IPS-20b (cell line): Measurements from ENCODE around the gene STX11.

Experiments
- H3K27ac ChIP-seq: one replicate; pipeline ENCODE4 v1.5.1; 2013; ENCODE audit warnings: low read length
- H3K27me3 ChIP-seq: 2 replicates; pipeline ENCODE4 v1.6.1; 2013; ENCODE audit warnings: mild to moderate bottlenecking, low read length, inconsistent platforms; ENCODE audit not compliant: insufficient read depth
- H3K36me3 ChIP-seq: 2 replicates; pipeline ENCODE4 v1.6.1; 2013; ENCODE audit warnings: low read depth, mild to moderate bottlenecking, inconsistent platforms, low read length, moderate library complexity; ENCODE audit not compliant: insufficient read depth
- H3K4me1 ChIP-seq: 2 replicates; pipeline ENCODE4 v1.6.1; 2013; ENCODE audit warnings: mild to moderate bottlenecking, control low read depth, inconsistent platforms, low read length, moderate library complexity; ENCODE audit not compliant: insufficient read depth
- H3K4me3 ChIP-seq: 2 replicates; pipeline ENCODE4 v1.5.1; 2013; ENCODE audit warnings: mild to moderate bottlenecking, low read length, inconsistent platforms
- H3K9ac ChIP-seq: 2 replicates; pipeline ENCODE4 v1.6.1; 2013; ENCODE audit warnings: low read depth, mild to moderate bottlenecking, inconsistent platforms, low read length, moderate library complexity
- H3K9me3 ChIP-seq: 2 replicates; pipeline ENCODE4 v1.6.1; 2013; ENCODE audit warnings: mild to moderate bottlenecking, low read depth, low read length, inconsistent platforms; ENCODE audit not compliant: insufficient read depth

The STX11 gene

DNA sequence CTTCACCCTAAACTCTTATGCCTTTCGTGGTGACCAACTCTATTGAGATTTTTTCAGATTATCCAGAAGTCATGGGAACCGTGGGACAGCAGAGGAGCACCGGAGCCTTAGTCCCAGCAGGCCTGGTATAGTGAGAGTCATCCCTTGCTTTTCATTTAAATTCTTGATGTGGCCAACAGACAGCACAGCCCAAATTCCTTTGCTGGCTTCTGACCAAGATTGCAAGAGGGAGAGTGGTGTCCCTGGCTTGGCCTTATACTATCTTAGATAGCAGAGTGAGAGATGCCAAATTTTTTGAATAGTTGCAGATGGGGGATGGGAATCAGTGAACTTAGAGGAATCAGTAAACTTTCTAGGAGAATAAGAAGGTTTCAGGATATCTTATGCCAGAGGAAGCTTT, 7.8 kb downstream of the STX11 start:
- H3K36me3 ChIP-seq, result no peaks in the 10 kb centered on the region

DNA sequence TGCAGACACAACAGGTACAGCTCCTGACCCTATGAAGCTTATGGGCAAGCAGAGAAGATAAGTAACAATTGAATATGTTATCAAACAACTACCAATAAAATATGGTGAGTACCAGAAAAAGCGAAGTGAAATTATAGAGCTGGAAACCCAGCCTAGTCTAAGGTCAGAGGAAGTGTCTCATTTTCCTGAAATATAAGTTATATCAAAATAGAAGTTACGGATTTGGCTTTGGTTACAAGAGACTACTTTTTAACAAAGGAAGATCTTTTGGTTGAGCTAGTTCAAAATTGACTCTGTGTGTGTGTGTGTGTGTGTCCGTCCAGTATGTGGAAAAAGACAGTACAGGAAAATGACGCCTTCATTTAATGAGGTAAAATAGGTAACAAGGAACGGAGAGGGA, 8.9 kb downstream of the STX11 start:
- no peak overlapping the region for H3K27ac ChIP-seq
- no peak overlapping the region for H3K9ac ChIP-seq
- no peaks in the 10 kb centered on the region for H3K9me3 ChIP-seq
- no peaks in the 10 kb centered on the region for H3K36me3 ChIP-seq
- no peak overlapping the region for H3K4me3 ChIP-seq
- no peaks in the 10 kb centered on the region for H3K27me3 ChIP-seq
- H3K4me1 ChIP-seq, result peaks cover 3% of the 10 kb centered on the region; the same call in 1 of the 2 replicates

More for the DNA sequence above, 7.8 kb downstream of the STX11 start:
- Histone ChIP-seq H3K4me3 (no peak overlapping the region), H3K27ac (no peak overlapping the region), H3K27me3 (0 out of 2 replicates have a peak, but pooled peaks cover under 1% of the 10 kb centered on the region), H3K9me3 (no peaks in the 10 kb centered on the region), H3K9ac (no peak overlapping the region), H3K4me1 (peaks cover 3% of the 10 kb centered on the region; the same call in 1 of the 2 replicates)

DNA sequence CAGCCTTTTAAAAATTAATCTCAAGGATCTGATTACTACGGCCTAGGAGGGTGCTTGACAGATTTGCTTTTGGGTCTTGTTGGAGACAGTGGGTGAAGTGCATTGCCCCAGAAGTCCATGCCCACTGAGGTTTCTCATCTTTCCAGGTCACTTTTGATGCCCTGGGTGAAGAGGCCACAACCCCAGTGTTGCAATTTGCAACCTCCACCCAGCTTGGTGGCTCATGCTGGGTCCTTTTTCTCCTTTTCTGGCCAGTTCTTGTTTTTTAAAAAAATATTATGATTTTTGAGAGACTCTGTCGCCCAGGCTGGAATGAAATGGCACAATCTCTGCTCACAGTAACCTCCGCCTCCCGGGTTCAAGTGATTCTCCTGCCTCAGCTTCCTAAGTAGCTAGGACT, 9.4 kb downstream of the STX11 start:
- no peaks in the 10 kb centered on the region for H3K36me3 ChIP-seq
- no peaks in the 10 kb centered on the region for H3K9me3 ChIP-seq
- H3K4me3 ChIP-seq, result no peak overlapping the region
- H3K4me1 ChIP-seq, result peaks cover 3% of the 10 kb centered on the region; the same call in 1 of the 2 replicates
- no peaks in the 10 kb centered on the region for H3K27me3 ChIP-seq
- H3K27ac ChIP-seq, result no peak overlapping the region
- H3K9ac ChIP-seq, result no peak overlapping the region

DNA sequence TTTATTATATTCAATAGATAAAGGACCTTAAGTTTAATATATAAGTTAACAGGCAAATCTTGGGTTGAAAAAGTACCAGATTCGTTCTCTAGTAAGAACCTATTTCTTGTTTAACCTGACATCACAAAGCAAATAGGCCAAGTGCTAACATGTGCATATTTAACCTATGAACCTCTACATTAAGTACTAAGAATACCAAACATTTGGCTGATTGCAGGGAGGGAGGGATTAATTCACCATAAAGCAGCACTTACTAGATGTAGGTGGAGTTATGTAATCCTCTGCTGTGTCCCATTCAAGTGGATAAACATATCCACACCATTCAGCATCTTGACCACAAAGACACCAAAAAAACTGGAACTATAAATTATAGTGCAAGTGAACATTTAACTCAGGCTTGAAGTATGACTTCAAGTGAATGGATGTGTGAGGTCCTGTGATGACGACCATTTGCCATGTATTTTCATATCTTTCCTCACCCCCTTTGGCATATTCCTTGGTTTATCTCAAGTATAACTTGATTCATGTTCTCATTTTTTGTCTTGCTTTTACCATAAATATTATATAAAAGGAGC, 10.2 kb downstream of the STX11 start:
- H3K27ac ChIP-seq, result no peak overlapping the region
- peaks cover 3% of the 10 kb centered on the region; the same call in 1 of the 2 replicates for H3K4me1 ChIP-seq
- H3K4me3 ChIP-seq, result no peak overlapping the region
- no peak overlapping the region for H3K9ac ChIP-seq
- H3K9me3 ChIP-seq, result no peaks in the 10 kb centered on the region
- no peaks in the 10 kb centered on the region for H3K36me3 ChIP-seq
- H3K27me3 ChIP-seq, result no peaks in the 10 kb centered on the region

DNA sequence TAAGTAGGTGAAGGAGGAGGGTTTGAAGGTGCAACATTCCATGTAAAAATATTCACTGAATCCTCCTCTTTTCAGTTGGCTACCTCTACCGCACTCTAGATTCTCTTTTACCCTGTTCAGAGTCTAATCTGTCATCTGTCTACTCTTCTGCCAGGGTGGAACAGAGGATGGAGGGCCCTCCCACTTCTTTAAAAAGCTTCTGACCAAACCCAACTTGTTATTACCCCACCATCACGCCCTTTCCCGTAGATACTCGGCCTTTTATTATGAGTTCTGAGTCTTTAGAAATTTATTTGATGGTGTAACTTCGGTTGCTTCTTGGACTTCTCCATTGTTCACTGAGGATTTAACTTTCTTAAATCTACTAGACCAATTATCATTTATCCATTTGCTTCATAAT, 11.7 kb downstream of the STX11 start:
- no peak overlapping the region for H3K27ac ChIP-seq
- no peaks in the 10 kb centered on the region for H3K27me3 ChIP-seq
- H3K9ac ChIP-seq, result no peak overlapping the region
- peaks cover 3% of the 10 kb centered on the region; the same call in 1 of the 2 replicates for H3K4me1 ChIP-seq
- H3K36me3 ChIP-seq, result no peaks in the 10 kb centered on the region
- no peak overlapping the region for H3K4me3 ChIP-seq
- H3K9me3 ChIP-seq, result no peaks in the 10 kb centered on the region

DNA sequence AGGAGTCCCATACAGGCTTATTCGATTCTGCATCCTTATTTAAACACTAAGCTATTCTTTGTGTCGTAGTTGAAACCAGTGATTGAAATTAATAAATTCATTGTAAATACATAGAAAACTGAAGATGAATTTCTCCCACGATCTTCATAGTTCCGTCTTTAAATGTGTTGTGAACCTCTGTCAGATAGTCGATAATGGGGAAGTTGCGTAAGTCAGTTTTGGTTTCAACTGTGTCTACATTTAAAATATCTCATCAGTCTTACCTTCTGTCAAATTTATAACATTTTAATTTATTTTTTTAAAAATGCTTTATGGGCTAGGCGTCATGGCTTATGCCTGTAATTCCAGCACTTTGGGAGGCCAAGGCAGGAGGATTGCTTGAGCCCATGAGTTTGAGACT, 12.7 kb downstream of the STX11 start:
- Histone ChIP-seq H3K27ac (no peak overlapping the region), H3K4me3 (no peak overlapping the region), H3K9me3 (no peaks in the 10 kb centered on the region), H3K36me3 (no peaks in the 10 kb centered on the region), H3K4me1 (peaks cover 3% of the 10 kb centered on the region; the same call in 1 of the 2 replicates), H3K27me3 (no peaks in the 10 kb centered on the region), H3K9ac (no peak overlapping the region)

DNA sequence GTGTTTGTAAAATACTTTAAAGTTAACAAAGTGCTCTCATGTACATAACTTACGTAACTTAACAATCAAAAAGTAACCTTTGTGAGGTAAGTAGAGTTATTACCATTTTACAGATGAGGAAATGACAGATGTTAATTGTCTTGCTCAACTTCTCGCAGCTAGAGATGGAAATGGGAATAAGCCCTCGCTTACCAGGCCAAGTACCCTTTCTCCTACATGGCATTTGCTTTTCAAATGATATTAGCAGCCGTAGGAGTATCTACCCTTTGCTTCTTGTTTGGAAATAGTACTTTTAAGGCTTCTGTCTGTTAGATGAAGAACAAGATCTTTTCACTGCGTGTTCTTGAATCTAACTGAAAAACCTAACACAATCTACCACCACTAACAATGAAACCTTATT, 15.5 kb downstream of the STX11 start:
- Histone ChIP-seq H3K9me3 (no peaks in the 10 kb centered on the region), H3K36me3 (no peaks in the 10 kb centered on the region), H3K9ac (no peak overlapping the region), H3K27ac (no peak overlapping the region), H3K4me1 (no peaks in the 10 kb centered on the region), H3K4me3 (no peak overlapping the region), H3K27me3 (no peaks in the 10 kb centered on the region)

DNA sequence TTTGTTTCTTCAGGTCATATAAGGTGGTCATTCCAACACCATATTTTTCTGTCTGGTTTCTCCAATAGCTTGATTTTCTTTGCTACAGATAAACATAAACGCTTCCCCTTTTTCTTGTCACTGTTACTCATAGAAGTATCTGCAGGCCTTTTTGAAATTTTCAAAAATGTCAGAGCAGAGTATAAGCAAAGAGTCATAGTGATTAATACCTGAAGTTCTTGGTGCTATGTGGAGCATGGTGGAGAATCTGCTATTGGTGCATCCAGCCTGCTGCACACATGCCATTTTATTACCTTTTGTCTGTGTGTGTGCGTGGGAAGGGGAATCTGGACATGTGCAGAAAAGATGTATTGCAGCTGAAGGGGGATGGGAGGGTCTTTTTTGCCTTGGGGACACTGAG, 19.7 kb downstream of the STX11 start:
- H3K27ac ChIP-seq, result no peak overlapping the region
- H3K36me3 ChIP-seq, result no peaks in the 10 kb centered on the region
- no peaks in the 10 kb centered on the region for H3K27me3 ChIP-seq
- H3K4me3 ChIP-seq, result no peak overlapping the region
- H3K9me3 ChIP-seq, result no peaks in the 10 kb centered on the region
- no peaks in the 10 kb centered on the region for H3K4me1 ChIP-seq
- no peak overlapping the region for H3K9ac ChIP-seq

DNA sequence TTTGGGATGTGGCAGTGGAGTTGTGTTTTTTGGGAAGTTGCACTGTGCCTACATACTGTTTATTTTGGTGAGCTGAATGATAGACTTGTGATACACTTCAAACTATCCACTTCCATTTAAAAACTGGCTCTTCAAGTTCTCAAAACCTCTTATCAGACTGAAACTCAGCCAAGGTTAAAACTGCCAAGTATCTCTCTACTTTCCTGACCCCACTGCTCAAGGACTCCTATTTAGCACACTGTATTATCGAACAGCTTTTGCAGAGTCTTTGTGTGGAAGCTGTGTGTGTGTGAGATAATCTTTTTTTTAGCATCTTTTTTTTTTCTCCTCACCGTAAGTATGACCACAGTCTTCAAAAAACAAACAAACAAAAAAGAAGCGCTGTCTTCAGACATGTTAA, 21.1 kb downstream of the STX11 start:
- no peak overlapping the region for H3K4me3 ChIP-seq
- H3K36me3 ChIP-seq, result no peaks in the 10 kb centered on the region
- H3K4me1 ChIP-seq, result no peaks in the 10 kb centered on the region
- no peak overlapping the region for H3K9ac ChIP-seq
- no peaks in the 10 kb centered on the region for H3K9me3 ChIP-seq
- H3K27me3 ChIP-seq, result no peaks in the 10 kb centered on the region
- H3K27ac ChIP-seq, result no peak overlapping the region

DNA sequence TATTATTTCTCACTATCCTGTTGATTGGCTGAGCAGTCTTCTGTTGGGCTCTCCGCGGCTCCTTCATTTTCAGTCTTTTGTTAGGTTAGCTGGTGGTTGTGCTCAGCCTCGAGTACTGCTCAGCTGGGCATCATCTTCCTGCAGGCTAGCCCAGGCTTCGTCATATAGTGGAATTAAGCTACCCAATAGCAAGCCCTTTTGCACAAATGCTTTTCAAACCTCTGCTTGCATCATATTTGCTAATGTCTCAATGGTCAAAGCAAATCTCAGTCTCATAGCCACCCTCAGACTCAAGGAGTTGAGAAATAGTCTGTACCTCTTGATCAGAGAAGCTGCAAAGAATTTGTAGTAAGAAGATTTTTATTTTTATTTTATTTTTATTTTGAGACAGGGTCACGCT, 23.7 kb downstream of the STX11 start:
- H3K36me3 ChIP-seq, result no peaks in the 10 kb centered on the region
- no peak overlapping the region for H3K4me3 ChIP-seq
- H3K27me3 ChIP-seq, result no peaks in the 10 kb centered on the region
- no peaks in the 10 kb centered on the region for H3K9me3 ChIP-seq
- H3K9ac ChIP-seq, result no peak overlapping the region
- H3K4me1 ChIP-seq, result no peaks in the 10 kb centered on the region
- H3K27ac ChIP-seq, result no peak overlapping the region

DNA sequence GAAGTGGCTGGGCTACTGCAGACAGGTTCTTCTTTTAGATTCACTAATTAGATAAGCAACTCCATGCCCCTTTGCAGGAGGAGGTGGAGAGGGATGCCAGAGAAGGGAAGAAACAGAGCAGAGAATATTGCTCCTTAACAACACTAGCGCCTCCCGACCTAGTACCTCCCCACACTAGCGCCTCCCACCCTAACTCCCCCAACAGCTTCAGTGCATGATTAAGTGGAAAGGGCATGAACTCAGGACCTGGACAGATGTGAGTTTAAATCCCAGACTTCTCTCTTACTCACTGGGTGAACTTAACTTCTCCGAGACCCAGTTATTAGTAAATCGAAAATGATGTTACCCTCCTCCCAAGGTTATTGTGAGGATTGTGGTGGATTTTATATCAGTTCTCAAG, 25.7 kb downstream of the STX11 start:
- no peak overlapping the region for H3K27ac ChIP-seq

DNA sequence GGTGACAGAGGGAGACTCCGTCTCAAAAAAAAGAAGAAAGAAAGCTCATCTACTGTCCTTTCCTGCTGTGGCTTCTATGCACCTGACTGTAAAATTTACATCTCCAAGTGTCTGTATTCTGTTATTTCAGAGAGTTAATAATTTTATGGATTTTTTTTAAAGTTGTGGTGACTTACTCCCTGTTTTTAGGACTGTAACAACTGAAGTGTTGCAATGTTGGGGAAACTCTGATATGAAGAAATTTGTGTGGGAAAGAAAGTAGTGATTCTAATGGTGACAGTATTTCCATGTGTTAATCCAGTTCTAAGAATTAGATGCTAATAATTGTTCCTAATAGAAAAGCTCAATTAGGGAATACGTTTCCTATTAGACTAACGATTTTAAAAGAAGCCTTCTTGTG, 27.4 kb downstream of the STX11 start:
- Histone ChIP-seq H3K4me1 (no peaks in the 10 kb centered on the region), H3K27me3 (no peaks in the 10 kb centered on the region), H3K4me3 (no peak overlapping the region), H3K36me3 (no peaks in the 10 kb centered on the region), H3K9me3 (no peaks in the 10 kb centered on the region), H3K27ac (no peak overlapping the region), H3K9ac (no peak overlapping the region)

More for the DNA sequence above, 25.7 kb downstream of the STX11 start:
- H3K36me3 ChIP-seq, result no peaks in the 10 kb centered on the region
- no peak overlapping the region for H3K9ac ChIP-seq
- H3K27me3 ChIP-seq, result no peaks in the 10 kb centered on the region
- no peak overlapping the region for H3K4me3 ChIP-seq
- H3K9me3 ChIP-seq, result no peaks in the 10 kb centered on the region
- no peaks in the 10 kb centered on the region for H3K4me1 ChIP-seq
